Measurements from ENCODE around the gene STARD7. TPM values are rescaled to one million over a fixed set of nuclear protein-coding genes. Genes with fewer than 3 reads are reported as not detected.

STARD7 gene
- polyA plus RNA-seq, 1 donor (not counting 4 experiments of a cell fraction or from before 2014, with no cell fraction given) = 73.4 TPM

DNA sequence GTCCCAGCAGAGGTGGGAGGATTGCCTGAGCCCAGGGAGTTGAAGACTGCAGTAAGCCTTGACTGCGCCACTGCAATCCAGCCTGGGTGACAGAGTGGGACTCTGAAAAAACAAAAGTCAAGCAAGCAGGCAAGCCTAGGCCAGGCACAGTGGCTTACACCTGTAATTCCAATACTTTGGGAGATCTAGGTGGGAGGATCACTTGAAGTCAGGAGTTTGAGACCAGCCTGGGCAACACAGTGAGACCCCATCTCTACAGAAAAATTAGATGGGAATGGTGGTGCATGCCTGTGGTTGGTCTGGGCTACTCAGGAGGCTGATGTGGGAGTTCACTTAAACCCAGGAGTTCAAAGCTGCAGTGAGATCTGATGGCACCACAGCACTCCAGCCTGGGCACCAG is 28.6 kb downstream of the STARD7 start:
- no peaks in the 10 kb centered on the region for H3K9me3 ChIP-seq (ENCODE audit: control insufficient read depth, low read depth, low read length)
- no peak overlapping the region for H3K9ac ChIP-seq (ENCODE audit: control insufficient read depth, extremely low read depth, insufficient read depth, low read length)
- no peak overlapping the region for H3K4me2 ChIP-seq (ENCODE audit: control insufficient read depth, extremely low read depth, insufficient read depth, low read depth, low read length)
- no peaks in the 10 kb centered on the region for H3K9me1 ChIP-seq (ENCODE audit: control insufficient read depth, extremely low read depth, insufficient read depth, low read length)
- H3K4me1 ChIP-seq (ENCODE audit: control insufficient read depth, extremely low read depth, insufficient read depth, low read length) = no peaks in the 10 kb centered on the region
- FAIRE-seq (no peak), DNase-seq (ENCODE audit: low read depth, low spot score) (no peak)
- H3K79me2 ChIP-seq (ENCODE audit: control insufficient read depth, insufficient read depth, low read length) = no peaks in the 10 kb centered on the region
- no peak overlapping the region for H3K4me3 ChIP-seq (ENCODE audit: control insufficient read depth in 2 of 3, extremely low read depth in 1 of 3, insufficient read depth in 2 of 3, low read depth in 1 of 3, low read length in 3 of 3)
- no peaks in the 10 kb centered on the region for H3K27me3 ChIP-seq (ENCODE audit: control insufficient read depth, extremely low read depth, insufficient read depth, low read length)
- no peaks in the 10 kb centered on the region for H4K20me1 ChIP-seq (ENCODE audit: control insufficient read depth, extremely low read depth, insufficient read depth, low read length)
- TF ChIP-seq EZH2 (IDR thresholded peaks at IDR 0.05; ENCODE audit: low read length) = no peak
- no peak for TF ChIP-seq CTCF (optimal IDR thresholded peaks at IDR 0.05 in 1 of 3, IDR thresholded peaks at IDR 0.05 in 1 of 3, conservative IDR thresholded peaks at IDR 0.05 in 1 of 3; ENCODE audit: extremely low read depth in 1 of 3, insufficient read depth in 2 of 3, low read length in 3 of 3)
- no peak overlapping the region for H2AFZ ChIP-seq (ENCODE audit: control insufficient read depth, low read length)
- dilution Hi-C loops (cut with MboI; ENCODE audit: extremely low pct_ligation_motif_present, low sequenced_read_pairs) = no loop called here
- peaks cover 7 to 11% of the 10 kb centered on the region in 2 experiments for H3K36me3 ChIP-seq (ENCODE audit: control insufficient read depth in 2 of 2, extremely low read depth in 1 of 2, insufficient read depth in 2 of 2, low read length in 2 of 2)
- no peak overlapping the region for H3K27ac ChIP-seq (ENCODE audit: control insufficient read depth, insufficient read depth, low read length)

DNA sequence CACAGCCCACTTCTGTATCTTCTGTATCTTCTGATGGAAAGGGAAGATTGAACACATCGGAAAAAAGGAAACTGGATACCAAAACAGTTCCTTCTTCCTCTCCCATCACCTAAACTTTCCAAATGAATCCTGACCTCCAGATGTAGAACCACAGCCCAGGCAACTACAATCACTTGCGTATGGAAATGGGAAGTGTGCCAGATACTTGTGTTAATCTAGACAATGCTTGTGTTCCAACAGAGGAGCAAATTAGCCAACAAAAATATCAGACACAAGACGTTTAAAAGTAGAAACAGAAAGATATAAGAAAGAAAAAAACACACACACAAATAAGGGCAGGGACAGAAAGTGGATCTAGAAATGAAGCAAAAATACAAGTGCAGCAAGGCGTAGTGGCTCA is 32.0 kb downstream of the STARD7 start:
- H3K9me3 ChIP-seq (ENCODE audit: control insufficient read depth, low read depth, low read length) = no peaks in the 10 kb centered on the region
- H3K9ac ChIP-seq (ENCODE audit: control insufficient read depth, extremely low read depth, insufficient read depth, low read length) = no peak overlapping the region
- H3K9me1 ChIP-seq (ENCODE audit: control insufficient read depth, extremely low read depth, insufficient read depth, low read length) = no peaks in the 10 kb centered on the region
- no peaks in the 10 kb centered on the region for H3K36me3 ChIP-seq (ENCODE audit: control insufficient read depth in 2 of 2, extremely low read depth in 1 of 2, insufficient read depth in 2 of 2, low read length in 2 of 2)
- no peaks in the 10 kb centered on the region for H3K27me3 ChIP-seq (ENCODE audit: control insufficient read depth, extremely low read depth, insufficient read depth, low read length)
- FAIRE-seq (no peak), DNase-seq (ENCODE audit: low read depth, low spot score) (no peak)
- H3K27ac ChIP-seq (ENCODE audit: control insufficient read depth, insufficient read depth, low read length) = no peak overlapping the region
- no peaks in the 10 kb centered on the region for H4K20me1 ChIP-seq (ENCODE audit: control insufficient read depth, extremely low read depth, insufficient read depth, low read length)
- no peaks in the 10 kb centered on the region for H3K79me2 ChIP-seq (ENCODE audit: control insufficient read depth, insufficient read depth, low read length)
- no peak for TF ChIP-seq EZH2 (IDR thresholded peaks at IDR 0.05; ENCODE audit: low read length)
- TF ChIP-seq CTCF (optimal IDR thresholded peaks at IDR 0.05 in 1 of 3, IDR thresholded peaks at IDR 0.05 in 1 of 3, conservative IDR thresholded peaks at IDR 0.05 in 1 of 3; ENCODE audit: extremely low read depth in 1 of 3, insufficient read depth in 2 of 3, low read length in 3 of 3) = no peak
- H2AFZ ChIP-seq (ENCODE audit: control insufficient read depth, low read length) = no peak overlapping the region
- no peak overlapping the region for H3K4me2 ChIP-seq (ENCODE audit: control insufficient read depth, extremely low read depth, insufficient read depth, low read depth, low read length)
- no peak overlapping the region for H3K4me3 ChIP-seq (ENCODE audit: control insufficient read depth in 2 of 3, extremely low read depth in 1 of 3, insufficient read depth in 2 of 3, low read depth in 1 of 3, low read length in 3 of 3)
- dilution Hi-C loops (cut with MboI; ENCODE audit: extremely low pct_ligation_motif_present, low sequenced_read_pairs) = no loop called here
- no peaks in the 10 kb centered on the region for H3K4me1 ChIP-seq (ENCODE audit: control insufficient read depth, extremely low read depth, insufficient read depth, low read length)
